SW480 (cell line): ENCODE measurements around the gene THOC5.
"Not testable (repeated sequence)": the region's sequence is repeated elsewhere in the genome, so short reads cannot be mapped to it uniquely, and the experiment has no call there.

Experiments
- DNase-seq: peaks from one replicate; pipeline ENCODE4 v3.0.0-alpha.2; 2016; ENCODE audit warnings: low spot score

The THOC5 gene

DNA sequence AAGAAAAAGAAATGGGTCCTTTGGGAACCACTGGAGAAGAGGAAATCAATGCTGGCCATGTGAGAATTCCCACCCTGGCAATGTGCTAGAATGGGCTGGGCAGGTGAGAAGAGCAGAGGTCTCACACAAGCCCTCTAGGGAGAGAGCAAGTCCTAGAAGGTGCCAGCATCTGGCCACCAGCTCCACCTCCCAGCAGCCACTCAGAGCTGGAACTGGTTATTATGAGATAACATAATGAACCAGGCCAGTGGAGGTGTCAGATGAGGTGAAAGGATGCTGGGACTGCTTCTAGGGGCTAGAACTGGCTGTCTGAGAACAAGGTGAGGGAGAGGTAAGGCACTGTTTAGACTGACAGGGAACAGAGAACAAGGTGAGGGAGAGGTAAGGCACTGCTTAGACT is 44.3 kb downstream of the THOC5 start:
- DNase-seq: no peak

- DNase-seq: no peak
Observed at GRCh38 chr22:29503811-29504372, 49.7 kb downstream of the THOC5 start.

DNA sequence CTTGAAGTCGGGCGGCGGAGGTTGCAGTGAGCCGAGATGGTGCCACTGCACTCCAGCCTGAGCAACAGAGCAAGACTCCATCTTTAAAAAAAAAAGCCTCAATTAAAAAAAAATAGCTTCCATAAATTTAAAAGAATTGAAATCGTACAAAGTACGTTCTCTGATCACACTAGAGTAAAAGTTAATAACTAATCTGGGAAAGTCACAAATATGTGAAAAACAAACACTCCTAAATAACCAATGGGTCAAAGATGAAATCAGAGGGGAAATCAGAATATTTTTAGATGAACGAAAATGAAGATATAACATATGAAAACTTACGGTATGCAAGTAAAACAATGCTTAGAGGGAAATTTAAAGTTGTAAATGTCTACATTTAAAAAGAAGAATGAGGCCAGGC is 53.7 kb downstream of the THOC5 start:
- DNase-seq: no peak

DNA sequence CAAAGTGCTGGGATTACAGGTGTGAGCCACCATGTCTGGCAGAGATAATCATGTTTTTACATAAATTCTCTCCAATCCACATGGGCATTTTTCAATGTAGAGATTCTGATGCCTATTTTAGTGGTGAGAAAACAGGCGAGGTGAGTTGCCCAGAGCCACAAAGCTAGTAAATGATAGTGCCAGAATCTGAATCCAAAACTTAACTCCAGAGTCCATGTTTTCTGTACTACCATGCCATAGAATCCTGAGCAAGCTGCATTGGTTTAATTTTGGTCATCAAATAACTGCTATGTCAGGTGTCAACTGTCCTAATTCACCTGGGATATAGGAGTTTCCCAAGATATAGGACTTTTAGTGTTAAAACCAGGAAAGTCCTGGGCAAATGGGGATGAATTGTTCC is 59.9 kb downstream of the THOC5 start:
- DNase-seq: no peak

- DNase-seq: no peak
Observed at GRCh38 chr22:29491012-29491411, 62.5 kb downstream of the THOC5 start.

DNA sequence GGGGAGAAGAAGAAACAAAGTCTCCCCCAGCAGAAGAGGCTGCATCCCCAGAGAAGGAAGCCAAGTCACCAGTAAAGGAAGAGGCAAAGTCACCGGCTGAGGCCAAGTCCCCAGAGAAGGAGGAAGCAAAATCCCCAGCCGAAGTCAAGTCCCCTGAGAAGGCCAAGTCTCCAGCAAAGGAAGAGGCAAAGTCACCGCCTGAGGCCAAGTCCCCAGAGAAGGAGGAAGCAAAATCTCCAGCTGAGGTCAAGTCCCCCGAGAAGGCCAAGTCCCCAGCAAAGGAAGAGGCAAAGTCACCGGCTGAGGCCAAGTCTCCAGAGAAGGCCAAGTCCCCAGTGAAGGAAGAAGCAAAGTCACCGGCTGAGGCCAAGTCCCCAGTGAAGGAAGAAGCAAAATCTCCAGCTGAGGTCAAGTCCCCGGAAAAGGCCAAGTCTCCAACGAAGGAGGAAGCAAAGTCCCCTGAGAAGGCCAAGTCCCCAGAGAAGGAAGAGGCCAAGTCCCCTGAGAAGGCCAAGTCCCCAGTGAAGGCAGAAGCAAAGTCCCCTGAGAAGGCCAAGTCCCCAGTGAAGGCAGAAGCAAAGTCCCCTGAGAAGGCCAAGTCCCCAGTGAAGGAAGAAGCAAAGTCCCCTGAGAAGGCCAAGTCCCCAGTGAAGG is 64.3 kb downstream of the THOC5 start:
- not testable (repeated sequence) for DNase-seq

DNA sequence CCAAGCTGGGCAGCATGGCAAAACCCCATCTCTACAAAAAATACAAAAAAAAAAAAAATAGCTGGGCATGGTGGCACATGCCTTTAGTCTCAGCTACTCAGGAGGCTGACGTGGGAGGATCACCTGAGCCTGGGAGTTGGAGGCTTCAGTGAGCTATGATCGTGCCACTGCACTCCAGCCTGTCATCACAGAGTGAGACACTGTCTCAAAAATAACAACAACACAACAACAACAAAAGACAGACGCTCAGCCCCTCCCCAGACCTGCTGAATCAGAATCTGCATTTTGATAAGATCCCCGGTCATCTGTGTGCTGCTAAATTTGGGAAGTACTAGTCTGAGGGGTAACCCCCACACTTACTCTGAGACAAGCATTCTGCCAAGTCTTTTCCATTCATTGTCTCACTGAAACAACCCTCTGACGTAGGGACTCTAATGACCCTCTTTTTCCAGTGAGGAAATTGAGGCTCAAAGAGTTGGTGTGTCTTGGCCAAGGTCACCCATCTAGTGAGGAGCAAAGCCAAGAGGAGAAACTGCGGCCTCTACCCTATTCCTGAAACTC is 66.1 kb downstream of the THOC5 start:
- no peak for DNase-seq

GRCh38 chr22:29485448-29485847 is 68.1 kb downstream of the THOC5 start:
- no peak for DNase-seq

GRCh38 chr22:29484642-29485041 is 68.9 kb downstream of the THOC5 start:
- no peak for DNase-seq

GRCh38 chr22:29483254-29483653 is 70.3 kb downstream of the THOC5 start:
- no peak for DNase-seq

GRCh38 chr22:29482726-29483125 is 70.8 kb downstream of the THOC5 start:
- no peak for DNase-seq

- no peak for DNase-seq
Observed at GRCh38 chr22:29482253-29482652, 71.3 kb downstream of the THOC5 start.

DNA sequence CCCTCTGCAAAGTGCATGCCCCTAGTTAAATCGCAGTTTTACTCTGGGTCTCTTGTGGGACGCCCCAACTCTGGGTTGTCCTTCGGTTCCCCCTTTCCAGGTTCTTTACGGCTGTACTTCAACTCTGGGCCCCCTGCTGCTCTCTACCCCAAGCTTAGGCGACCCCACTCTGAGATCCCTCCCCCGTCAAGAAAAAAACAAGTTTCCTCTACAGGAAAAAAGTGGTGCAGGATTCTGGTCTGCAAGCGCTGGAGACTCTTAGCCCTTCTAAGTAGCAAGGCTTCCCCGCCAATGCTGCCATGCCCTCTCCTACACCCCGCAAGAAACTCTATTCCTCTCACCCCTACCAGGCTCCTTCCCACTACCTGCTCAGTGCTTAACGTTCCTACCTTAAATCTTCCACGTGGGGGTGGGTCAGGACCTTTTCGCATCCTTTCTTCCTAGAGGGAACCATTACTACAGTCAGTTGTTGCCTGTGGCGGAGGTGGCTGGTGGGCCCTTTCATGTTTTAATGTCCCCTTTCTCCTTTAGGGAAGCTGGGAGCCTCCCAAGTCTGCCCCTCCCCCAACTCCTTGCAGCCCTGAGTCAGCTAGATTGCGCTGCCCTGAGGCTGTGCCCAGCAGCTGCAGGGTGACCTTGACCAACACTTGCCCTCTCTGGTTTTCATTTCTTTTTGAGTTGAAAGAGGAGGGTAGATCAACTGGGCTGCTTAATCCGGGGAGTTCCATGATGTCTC is 72.1 kb downstream of the THOC5 start:
- DNase-seq: no peak

- DNase-seq: no peak
Observed at GRCh38 chr22:29480512-29481264, 72.9 kb downstream of the THOC5 start.

DNA sequence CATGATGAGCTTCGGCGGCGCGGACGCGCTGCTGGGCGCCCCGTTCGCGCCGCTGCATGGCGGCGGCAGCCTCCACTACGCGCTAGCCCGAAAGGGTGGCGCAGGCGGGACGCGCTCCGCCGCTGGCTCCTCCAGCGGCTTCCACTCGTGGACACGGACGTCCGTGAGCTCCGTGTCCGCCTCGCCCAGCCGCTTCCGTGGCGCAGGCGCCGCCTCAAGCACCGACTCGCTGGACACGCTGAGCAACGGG is 73.4 kb downstream of the THOC5 start:
- DNase-seq: no peak

GRCh38 chr22:29479417-29480261 is 73.9 kb downstream of the THOC5 start, which contains the start of gene NEFH:
NEFH (plus strand) TSS chr22:29480218; CDS start chr22:29480263, 45 bp downstream.
- no peak for DNase-seq

DNA sequence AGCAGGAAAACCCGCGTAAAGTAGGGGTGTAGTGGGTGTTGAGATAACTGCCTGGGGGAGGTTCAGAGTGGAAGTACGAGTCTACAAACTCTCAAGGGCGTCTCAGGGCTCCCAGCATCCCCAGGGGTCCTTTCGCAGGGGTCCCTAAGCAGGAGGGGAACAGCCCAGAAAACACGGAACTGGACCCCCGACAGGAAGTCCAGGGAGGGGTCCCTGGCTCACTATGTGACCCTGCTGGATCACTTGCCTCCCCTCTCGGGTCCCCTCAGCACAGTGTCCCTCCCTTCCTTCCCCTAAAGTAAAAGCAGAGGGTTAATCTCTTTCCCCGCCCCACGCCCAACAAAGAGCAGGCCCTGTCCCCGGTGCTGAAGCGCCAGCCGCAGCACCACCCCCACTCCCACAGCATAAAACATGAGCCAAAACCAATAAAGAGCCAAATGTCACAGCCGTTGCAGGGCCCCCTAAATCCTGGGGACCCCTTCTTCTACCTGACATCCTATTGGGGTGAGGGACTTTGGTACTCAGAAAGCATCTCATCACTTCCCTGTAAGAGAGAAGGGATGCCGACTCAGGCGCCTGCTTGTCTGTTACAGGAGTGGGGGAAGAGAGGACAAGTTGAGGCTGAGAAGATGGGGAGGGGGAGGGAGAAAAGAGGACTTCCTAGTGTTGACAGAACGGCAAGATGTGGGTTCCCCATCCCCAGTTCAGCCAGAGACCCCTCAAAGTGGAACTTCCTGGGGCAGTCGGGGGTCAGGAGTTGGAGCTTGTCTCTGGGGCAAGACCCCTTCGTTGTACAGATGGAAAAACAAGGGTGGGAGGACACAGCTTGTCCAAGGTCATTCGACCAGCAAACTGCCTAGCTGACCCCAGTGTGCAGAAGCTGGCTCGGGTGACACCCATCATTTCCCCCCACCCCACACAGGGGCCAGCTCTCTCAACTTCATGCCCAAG is 75.0 kb downstream of the THOC5 start:
- DNase-seq: no peak

- no peak for DNase-seq
Observed at GRCh38 chr22:29477723-29478318, 75.7 kb downstream of the THOC5 start.

- no peak for DNase-seq
Observed at GRCh38 chr22:29476116-29476515, 77.4 kb downstream of the THOC5 start.

GRCh38 chr22:29475550-29475949 is 78.0 kb downstream of the THOC5 start:
- no peak for DNase-seq
